Stimulated activated CD4-positive, alpha-beta T cell treated with anti-CD3 and anti-CD28 coated beads, Interleukin-2, amount 100 ng/mL, for 4 hours (primary cell): ENCODE data around the gene KLRF2.
A peak's percentile ranks its signal among the peaks of the same experiment; 100 is the strongest.
"Not testable (repeated sequence)": the region's sequence is repeated elsewhere in the genome, so short reads cannot be mapped to it uniquely, and the experiment has no call there.

Experiments
- DNase-seq: peaks from one replicate; pipeline ENCODE4 v3.0.0-alpha.2; 2020; ENCODE audit warnings: low read depth

The KLRF2 gene

GRCh38 chr12:9881246-9881645, at the start of gene KLRF2:
KLRF2 (plus strand) TSS chr12:9881489; CDS start chr12:9881596, 107 bp downstream.
- no peak for DNase-seq

- DNase-seq: no peak
Measured at GRCh38 chr12:9831720-9832119, 49.6 kb upstream of the KLRF2 start.

- no peak for DNase-seq
Measured at GRCh38 chr12:9843407-9843806, 37.9 kb upstream of the KLRF2 start.

GRCh38 chr12:9848899-9849298, 32.4 kb upstream of the KLRF2 start:
- no peak for DNase-seq

GRCh38 chr12:9851050-9851449, 30.2 kb upstream of the KLRF2 start:
- DNase-seq: no peak

- DNase-seq: no peak
Measured at GRCh38 chr12:9851927-9852326, 29.4 kb upstream of the KLRF2 start.

GRCh38 chr12:9856151-9856550, 25.1 kb upstream of the KLRF2 start:
- DNase-seq: no peak

- no peak for DNase-seq
Measured at GRCh38 chr12:9856894-9857293, 24.4 kb upstream of the KLRF2 start.

- DNase-seq: no peak
Measured at GRCh38 chr12:9858135-9858534, 23.2 kb upstream of the KLRF2 start.

- DNase-seq: no peak
Measured at GRCh38 chr12:9864913-9865675, 16.2 kb upstream of the KLRF2 start.

GRCh38 chr12:9866860-9867269, 14.4 kb upstream of the KLRF2 start:
- no peak for DNase-seq

GRCh38 chr12:9867531-9867930, 13.8 kb upstream of the KLRF2 start:
- DNase-seq: no peak

- no peak for DNase-seq
Measured at GRCh38 chr12:9868311-9868801, 12.9 kb upstream of the KLRF2 start.

GRCh38 chr12:9868951-9869306, 12.4 kb upstream of the KLRF2 start:
- DNase-seq: no peak

GRCh38 chr12:9869307-9870161, 11.8 kb upstream of the KLRF2 start, which contains the start of gene CLEC2B:
CLEC2B (minus strand) TSS chr12:9869354.
- peak; percentile 15 for DNase-seq

GRCh38 chr12:9870286-9870866, 10.9 kb upstream of the KLRF2 start:
- DNase-seq: no peak

- no peak for DNase-seq
Measured at GRCh38 chr12:9872162-9872561, 9.1 kb upstream of the KLRF2 start.

GRCh38 chr12:9872742-9873141, 8.5 kb upstream of the KLRF2 start:
- DNase-seq: no peak

- DNase-seq: not testable (repeated sequence)
Measured at GRCh38 chr12:9876120-9876519, 5.2 kb upstream of the KLRF2 start.

GRCh38 chr12:9880532-9881078, 684 bp upstream of the KLRF2 start:
- no peak for DNase-seq

GRCh38 chr12:9881988-9882387, 699 bp downstream of the KLRF2 start:
- DNase-seq: no peak

GRCh38 chr12:9883175-9883574, 1.9 kb downstream of the KLRF2 start:
- DNase-seq: no peak
